GM19240 (cell line): ENCODE measurements around the gene TACC2.
"Not testable (repeated sequence)": the region's sequence is repeated elsewhere in the genome, so short reads cannot be mapped to it uniquely, and the experiment has no call there.

Source experiments
- DNase-seq: peaks from one replicate; pipeline ENCODE4 v3.0.0; 2011; ENCODE audit warnings: low spot score; ENCODE audit not compliant: insufficient read length

TACC2 gene, protein sequence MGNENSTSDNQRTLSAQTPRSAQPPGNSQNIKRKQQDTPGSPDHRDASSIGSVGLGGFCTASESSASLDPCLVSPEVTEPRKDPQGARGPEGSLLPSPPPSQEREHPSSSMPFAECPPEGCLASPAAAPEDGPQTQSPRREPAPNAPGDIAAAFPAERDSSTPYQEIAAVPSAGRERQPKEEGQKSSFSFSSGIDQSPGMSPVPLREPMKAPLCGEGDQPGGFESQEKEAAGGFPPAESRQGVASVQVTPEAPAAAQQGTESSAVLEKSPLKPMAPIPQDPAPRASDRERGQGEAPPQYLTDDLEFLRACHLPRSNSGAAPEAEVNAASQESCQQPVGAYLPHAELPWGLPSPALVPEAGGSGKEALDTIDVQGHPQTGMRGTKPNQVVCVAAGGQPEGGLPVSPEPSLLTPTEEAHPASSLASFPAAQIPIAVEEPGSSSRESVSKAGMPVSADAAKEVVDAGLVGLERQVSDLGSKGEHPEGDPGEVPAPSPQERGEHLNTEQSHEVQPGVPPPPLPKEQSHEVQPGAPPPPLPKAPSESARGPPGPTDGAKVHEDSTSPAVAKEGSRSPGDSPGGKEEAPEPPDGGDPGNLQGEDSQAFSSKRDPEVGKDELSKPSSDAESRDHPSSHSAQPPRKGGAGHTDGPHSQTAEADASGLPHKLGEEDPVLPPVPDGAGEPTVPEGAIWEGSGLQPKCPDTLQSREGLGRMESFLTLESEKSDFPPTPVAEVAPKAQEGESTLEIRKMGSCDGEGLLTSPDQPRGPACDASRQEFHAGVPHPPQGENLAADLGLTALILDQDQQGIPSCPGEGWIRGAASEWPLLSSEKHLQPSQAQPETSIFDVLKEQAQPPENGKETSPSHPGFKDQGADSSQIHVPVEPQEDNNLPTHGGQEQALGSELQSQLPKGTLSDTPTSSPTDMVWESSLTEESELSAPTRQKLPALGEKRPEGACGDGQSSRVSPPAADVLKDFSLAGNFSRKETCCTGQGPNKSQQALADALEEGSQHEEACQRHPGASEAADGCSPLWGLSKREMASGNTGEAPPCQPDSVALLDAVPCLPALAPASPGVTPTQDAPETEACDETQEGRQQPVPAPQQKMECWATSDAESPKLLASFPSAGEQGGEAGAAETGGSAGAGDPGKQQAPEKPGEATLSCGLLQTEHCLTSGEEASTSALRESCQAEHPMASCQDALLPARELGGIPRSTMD (N-terminal part only)

DNA sequence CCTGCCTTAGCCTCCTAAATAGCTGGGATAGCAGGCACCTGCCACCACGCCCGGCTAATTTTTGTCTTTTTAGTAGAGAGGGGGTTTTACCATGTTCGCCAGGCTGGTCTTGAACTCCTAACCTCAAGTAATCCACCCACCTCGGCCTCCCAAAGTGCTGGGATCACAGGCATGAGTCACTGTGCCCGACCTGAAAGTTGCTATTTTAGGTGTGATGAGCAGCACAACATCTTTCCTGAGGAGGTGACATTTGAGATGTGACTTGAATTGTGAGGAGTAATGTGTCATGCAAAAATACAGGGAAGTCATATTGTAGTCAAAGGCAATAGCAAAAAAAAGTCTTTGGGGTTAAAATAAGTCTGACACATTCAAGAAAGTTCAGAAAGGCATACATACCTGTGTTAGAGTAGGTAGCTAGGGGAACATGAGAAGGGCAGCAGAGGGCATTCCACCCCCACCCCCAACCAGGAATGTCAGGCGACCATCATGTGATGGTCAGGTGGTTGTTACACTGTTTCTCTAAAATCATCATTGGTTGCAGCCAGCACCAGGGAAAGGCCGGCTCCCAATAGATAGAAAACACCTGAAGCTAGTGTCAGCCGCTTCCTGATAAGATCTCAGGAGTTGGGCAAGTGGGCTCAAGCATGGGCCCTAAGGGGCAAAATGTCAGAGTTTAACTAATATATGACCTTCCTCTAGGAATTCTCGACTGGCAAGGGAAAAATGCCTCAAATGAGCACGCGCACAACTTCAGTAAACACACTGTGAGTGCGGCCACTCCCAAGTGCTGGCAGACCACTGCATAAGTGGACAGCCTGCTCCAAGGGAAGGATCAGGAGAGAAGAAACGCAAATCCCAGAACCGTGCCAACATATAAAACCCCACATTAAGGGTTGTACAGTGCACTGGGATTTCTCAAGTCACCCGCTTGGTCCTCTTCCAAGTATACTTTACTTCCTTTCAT lies at the start of gene TACC2:
TSS of gene TACC2 (plus strand) at position 803 of the 964 bp plus-strand sequence. CDS start 32,819 bp downstream, outside the sequence.
- DNase-seq = no peak

DNA sequence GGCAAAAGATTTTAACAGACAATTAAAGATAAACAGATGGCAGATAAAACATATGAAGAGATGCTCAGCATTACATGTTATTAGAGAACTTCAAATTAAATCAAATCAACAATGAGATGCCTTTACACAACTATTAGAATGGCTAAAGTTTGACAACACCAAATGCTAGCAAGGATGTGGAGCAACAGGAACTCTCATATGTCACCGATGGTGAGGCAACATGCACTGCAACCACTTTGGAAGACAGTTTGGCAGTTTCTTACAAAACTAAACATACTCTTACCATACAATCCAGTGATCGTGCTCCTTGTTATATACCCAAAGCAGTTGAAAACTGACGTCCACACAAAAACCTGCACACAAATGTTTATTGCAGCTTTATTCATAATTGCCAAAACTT lies 47.4 kb upstream of the TACC2 start:
- DNase-seq = no peak

DNA sequence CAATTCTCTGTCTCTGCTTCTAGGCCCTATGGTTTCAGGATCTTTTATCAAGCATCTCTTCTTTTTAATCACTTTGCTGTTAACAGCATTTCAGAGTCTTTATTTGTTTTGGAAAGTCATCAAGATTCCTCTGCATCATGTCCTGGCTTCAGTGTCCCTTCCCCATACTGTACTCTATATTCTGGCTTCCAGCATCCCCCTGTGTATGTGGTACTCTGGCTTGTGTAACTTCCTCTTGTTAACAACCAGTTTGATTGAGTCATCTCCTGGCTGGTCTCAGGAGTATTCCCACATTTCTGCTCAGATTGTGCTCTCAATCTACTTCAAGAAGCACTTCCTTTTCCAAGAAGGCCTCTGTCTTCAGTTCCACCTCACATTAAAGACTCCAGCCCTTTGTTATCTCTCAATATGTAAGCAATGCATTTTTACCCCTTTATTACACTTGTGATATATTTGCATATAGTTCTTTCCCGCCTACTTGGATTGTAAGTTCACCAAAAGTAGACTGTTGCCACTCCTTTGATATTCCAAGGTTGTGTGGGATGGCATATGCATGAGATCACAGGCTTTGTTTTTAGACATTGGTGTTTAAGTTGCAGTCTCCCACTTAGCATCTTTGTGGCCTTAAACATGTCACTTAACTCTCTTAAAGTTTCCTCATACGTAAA lies 46.1 kb upstream of the TACC2 start:
- no peak for DNase-seq

DNA sequence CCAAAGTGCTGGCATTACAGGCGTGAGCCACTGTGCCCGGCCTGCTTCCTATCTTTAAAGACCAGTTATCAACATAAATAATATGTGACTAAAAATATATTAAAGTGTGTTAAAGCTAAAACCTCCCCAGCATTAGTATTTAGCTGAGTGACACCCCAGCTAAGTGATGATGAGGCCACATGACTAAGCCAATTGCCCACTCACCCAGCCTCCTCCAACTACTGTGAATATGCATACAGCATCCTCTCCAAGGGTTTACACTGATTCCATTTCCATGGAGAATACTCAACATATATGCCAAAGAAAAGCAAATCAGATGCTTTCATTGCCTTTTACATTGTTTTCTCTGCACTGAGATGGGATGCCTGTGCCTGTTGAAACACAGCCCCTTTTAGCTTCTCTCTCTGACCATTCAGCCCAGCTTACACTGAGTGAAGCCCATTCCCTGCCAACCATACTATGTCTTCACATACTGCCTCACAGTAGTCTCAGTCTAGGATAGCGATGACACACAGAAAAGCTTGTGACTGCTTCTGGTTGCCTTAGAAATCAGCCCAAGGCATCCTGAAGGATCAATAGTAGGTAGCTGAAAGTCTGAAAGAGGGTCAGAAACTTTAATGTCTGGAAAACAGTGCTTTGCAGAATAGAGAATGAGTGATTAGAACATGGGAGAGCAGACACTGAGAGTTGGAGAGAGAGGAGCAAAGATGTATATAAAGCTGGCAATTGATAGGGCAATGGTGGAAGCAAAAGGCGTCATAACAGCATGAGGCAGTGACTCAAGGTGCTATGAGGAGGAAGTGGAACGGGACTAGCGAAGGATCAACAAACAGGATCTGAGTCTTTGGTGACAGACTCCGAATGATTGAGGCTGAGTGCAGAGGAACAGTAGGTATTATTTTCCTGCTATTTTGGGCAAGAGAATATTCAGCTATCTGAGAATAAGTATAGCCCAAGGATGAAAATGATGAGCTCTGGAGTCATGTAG lies 41.3 kb upstream of the TACC2 start:
- no peak for DNase-seq

DNA sequence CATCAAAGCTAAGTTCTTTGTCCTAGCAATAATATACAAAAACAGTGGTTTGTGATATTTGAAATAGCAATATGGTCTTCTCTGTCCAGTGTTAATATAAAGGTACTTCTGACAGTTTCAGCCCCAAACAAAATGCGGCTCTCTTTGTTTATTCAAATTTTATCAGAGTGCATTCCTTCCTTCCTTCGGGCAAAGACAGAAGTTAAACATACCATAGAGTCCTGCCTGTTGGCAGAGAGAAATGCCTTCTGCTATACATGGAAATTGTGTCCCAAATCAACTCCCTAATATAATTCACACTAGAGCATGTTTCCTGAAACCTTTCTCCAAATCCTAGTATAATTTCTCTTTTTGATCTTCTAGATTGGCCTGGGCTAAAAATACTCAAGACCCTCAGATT lies 39.9 kb upstream of the TACC2 start:
- no peak for DNase-seq

DNA sequence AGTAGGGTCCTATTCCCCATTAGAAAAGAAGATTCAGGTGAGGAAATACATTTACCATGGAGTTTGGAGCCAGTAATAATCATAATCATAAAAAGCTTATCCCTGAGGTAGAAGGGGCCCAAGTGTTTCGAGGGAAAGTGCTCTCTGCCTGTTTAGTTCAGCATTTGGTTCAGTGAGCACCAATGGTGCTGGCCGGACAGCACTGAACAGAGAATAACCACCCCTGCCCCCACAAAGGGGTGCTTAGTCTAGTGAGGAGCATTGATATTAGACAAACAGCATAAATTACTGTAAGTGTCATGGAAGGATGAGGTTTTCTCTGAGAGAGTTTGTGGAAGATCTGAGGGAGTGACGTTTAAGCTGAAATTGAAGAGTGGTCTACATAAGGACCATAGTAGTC lies 39.5 kb upstream of the TACC2 start:
- no peak for DNase-seq

DNA sequence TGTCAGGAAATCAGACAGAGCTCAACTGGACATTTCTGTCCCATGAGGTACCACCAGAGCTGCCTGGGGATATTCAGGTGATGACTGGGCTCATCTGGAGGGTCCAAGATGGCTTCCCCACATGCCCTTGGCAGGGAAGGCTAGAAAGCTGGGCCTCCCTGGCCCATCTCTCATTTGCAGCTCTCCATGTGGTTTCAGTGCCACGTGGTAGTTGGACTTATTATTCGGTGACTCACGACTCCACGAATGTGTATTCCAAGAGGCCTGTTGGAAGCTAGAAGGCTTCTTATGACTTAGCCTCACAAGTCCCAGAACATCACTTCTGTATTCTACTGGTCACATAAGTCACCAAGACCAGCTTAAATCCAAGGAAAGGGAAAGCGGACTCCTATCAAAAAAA lies 36.7 kb upstream of the TACC2 start:
- DNase-seq = no peak

DNA sequence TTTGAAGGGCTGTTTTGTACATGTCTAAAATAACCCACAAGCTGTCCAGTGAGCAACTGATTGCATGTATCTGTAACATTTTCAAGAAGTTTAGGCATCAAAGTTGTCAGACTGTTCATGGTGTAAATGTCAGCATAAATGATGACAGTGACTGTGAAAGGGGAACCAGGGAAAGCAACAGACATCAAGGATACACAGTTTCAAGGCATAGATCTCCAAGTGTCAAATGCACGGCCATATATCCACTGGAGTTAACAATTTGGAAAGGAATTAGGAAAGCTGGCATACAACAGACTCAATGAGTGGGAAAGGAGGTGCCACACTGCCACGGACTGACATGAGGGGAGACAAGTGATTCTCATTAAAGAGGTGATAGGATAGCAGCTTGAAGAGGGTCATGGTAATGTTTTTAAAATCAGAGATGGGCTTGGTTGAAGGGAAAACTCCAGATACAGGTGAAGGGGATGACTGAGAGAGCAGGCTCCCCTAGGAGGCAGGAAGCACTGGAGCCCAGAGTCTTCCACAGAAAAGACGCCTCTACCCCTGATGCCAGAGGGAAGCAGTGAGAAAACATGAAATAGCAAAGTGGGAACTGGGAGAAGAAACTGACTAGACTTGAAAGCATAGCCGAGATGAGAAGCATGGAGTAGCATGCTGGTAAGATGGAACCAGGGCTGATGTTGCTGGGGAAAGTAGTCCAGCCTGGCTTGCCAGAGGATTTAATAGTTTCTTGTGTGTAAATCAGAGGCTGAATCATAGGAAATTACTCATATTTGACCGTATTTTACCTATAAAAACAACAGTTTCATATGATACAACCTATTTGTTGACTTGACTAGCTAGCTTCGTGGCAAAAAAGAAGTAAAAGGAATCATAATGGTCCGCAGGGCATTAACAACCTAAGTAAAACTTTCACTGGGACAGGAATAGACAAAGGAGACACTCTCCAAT lies 32.6 kb upstream of the TACC2 start:
- DNase-seq = no peak

DNA sequence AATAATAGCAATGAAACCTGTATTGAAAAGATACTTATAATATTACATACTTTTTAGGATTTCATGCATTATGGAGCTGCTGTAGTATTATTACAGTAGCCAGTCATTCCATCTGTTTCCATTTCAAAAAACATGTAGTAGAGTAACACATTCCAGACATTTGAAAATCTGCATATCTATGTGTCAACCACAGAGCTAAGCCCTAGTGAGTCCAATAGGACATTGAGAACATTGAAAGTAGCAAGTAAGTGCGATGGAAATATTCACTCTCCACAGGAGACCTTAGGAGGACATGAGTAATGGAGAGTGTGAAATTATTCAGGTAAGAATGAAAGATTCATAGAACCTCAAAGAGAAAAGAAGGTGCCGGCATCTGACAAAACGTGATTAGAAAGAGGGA lies 29.3 kb upstream of the TACC2 start:
- DNase-seq = no peak

DNA sequence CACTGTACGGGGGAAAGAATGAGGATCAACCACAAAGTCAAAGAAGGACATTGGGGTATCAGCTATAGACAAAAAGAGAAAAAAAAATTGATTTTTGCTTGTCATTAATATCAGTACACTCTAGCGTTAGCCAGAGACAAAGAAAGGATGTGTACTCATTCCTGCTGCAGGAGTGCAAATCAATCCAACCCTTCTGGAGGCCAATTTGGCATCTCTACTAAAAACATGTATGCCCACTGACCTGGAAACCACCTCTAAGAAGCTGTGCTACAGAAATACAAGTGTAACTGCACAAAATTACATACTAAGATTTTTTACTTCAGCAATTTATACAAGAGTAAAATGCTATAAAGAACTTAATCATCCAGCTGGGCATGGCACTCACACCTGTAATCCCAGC lies 27.5 kb upstream of the TACC2 start:
- no peak for DNase-seq

DNA sequence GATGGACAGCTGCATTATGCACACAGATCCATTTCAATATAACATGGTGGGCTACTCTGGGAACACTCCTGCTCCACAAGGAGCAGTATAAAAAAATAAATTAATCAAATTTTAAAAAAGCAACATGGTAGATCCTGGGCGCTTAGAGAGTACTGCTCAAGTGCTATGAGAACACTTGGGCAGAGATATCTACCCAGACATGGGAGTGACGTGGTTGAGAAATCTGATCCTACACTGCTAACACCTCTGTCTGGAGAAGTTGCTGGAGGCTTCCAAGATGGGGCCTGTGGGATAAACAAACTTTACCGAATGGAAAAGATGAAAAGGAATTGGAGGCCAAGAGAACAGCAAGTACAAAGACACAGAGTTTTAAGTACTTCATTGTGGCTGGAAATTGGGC lies 23.0 kb upstream of the TACC2 start:
- DNase-seq = no peak

DNA sequence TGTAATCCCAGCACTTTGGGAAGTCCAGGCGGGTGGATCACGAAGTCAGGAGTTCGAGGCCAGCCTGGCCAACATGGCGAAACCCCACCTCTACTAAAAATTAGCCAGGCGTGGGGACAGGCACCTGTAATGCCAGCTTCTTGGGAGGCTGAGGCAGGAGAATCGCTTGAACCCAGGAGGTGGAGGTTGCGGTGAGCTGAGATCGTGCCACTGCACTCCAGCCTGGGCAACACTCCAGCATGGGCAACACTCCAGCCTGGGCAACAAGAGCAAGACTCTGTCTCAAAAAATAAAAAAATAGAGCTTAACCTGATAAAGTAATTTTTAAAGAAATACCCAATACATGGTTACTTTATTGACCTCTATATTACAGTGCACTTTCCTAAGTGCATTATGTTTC lies 19.9 kb upstream of the TACC2 start:
- not testable (repeated sequence) for DNase-seq

DNA sequence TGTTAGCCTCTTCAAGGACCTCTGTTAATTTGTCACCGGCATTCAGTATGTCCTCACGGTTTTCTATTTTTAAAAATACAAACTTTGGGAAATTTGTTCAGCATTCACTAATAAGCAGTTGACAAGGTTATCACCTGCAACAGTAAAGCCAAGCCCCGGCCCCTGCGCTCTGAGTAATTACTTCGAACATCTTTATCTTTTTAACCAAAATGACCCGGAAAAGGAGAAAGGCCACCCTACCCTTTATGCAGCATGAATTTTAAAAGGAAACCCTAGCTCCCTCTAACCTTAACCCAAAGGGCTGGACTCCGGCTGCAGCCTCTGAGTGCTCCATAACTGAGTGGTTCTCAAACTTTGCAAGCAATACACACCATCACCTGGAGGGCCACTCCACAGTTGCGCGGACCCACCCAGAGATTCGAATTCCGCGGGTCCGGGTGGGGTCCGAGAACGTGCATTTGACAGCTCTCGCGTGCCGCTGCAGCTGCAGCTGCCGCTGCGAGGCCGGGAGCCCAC lies 14.9 kb upstream of the TACC2 start:
- DNase-seq = no peak

DNA sequence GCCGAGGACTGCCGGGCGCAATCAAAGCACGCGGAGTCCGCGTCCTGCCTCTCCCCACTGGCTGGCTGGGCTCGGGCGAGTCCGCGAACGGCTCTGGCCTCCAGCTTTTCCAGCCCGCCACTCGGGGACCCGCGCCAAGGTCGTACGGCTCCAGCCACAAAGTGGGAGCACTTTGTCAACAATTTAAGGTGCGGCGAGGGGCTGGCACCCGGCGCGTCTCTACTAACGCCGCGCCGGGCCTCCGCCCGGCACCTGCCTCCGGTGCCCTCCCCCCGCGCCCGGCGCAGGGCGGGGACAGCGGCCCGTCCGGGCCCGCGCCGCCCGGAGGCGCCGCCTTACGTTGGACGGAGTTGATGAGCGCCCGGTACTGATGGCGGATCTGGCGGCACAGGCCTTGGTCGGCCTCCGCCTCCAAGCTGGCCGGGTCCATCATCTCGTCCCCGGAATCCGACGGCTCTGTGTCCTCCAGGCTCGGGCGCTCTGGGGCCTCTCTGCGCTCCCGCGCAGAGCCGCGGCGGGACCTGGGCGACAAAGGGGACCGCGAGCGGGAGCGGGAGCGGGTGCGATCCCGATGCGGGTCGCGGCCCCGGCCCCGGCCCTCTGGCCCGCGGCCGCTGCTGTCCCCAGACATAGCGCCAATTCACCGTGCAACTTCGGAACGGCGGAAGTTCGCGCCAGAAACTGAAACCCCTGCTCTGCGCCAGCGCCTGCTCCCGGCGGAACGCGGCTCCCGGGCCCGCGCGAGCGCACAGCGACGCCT lies 14.2 kb upstream of the TACC2 start, which contains the start of gene NSMCE4A:
TSS of gene NSMCE4A (minus strand) at position 683 of the 760 bp plus-strand sequence. CDS start at position 631, 52 bp downstream.
- peak; percentile 88 for DNase-seq

DNA sequence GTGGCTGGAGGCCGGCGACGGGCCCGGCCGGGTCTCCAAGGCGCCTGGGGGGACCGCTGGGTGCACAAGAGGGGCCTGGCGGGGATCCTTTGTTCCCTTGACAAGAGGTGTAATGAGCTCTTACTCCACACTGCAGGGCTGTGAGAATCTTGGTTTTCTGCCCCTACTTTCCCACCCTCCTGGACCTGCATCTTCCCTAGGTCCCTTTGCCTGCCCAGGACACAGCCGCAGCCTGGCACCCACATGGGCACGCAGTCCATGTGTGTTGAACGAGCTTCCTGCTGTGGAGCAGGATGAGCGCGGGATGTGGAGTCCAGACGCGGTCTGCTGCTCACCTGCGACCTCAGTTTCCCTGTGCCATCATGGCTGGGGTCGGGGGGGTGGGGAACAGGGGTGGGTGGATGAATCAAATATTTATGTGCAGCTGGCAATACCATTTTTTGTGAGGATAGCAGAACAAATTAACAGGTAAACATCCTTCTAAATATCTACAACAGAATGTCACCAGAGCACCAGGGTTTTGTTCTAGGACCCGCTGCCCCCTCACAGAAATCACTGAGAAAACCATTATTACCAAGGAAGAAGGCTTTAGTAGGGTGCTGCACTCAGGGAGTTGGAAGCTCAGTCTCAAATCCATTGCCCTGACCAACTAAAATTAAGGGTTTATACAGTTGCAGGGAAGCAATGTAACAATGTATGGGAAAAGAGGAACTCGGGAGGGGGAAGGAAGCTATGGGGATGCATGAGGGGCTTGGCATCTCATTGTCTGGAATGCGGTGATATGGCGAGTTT lies 13.5 kb upstream of the TACC2 start:
- DNase-seq = no peak

DNA sequence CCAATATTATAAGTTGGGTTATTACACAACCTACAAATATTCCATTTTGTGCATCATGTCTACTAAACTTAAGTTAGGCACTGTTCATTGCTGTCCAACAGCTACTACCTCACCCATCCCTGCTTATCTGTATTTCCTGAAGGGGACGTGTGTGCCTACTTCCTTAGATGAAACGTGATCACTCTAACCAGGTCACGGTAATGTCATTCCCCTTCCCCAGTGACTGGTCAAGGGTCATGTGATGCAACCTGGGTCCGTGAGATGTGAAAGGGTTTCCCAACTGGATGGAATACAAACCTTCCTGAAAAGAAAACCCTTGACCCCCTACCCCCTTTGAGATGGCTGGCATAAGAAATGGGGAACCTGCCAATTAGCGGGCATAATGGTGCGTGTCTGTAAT lies 12.4 kb upstream of the TACC2 start:
- no peak for DNase-seq
